A549 (cell line): ENCODE data around the gene PAGR1. TPM values are rescaled to one million over a fixed set of nuclear protein-coding genes. Genes with fewer than 3 reads are reported as not detected.

ENCODE experiments used
- BHLHE40 ChIP-seq: IDR thresholded peaks from 2 replicates; pipeline ENCODE4 v1.6.1; 2012; ENCODE audit warnings: low read depth, low read length, inconsistent platforms
- CBX8 ChIP-seq: fragments of 200-600 bp; sonication (generic); IDR thresholded peaks from 2 replicates; pipeline ENCODE4 v1.6.1; 2016
- CHD4 ChIP-seq: fragments of 200-600 bp; sonication (generic); IDR thresholded peaks from 2 replicates; pipeline ENCODE4 v1.6.1; 2016; ENCODE audit warnings: antibody characterized with exemption, mild to moderate bottlenecking, borderline replicate concordance
- HOXB5 ChIP-seq: fragments of 250-450 bp; sonication (Bioruptor Pico); IDR thresholded peaks from 2 replicates; pipeline ENCODE4 v1.5.0; 2020; ENCODE audit warnings: mild to moderate bottlenecking, moderate library complexity
- JUN ChIP-seq, 2 experiments: fragments of >200 bp; sonication (Bioruptor Twin); formaldehyde crosslinking; IDR thresholded peaks; 2 replicates in 1 of 2; 3 replicates in 1 of 2; pipeline ENCODE4 v1.6.1; 2016 to 2017
- JUNB ChIP-seq: fragments of >200 bp; sonication (Bioruptor Twin); formaldehyde crosslinking; IDR thresholded peaks from 2 replicates; pipeline ENCODE4 v1.6.1; 2016
- MAZ ChIP-seq: fragments of 150-350 bp; IDR thresholded peaks from 2 replicates; pipeline ENCODE4 v1.6.1; 2014; ENCODE audit warnings: antibody characterized with exemption, low read depth, low read length, borderline replicate concordance
- MYC ChIP-seq: IDR thresholded peaks from 2 replicates; pipeline ENCODE4 v1.6.1; 2012; ENCODE audit warnings: mild to moderate bottlenecking, inconsistent platforms, low read length, improper control_type of control experiment, borderline replicate concordance
- NPAS2 ChIP-seq: fragments of 250-450 bp; sonication (Bioruptor Pico); IDR thresholded peaks from 2 replicates; pipeline ENCODE4 v1.8.0; 2022; ENCODE audit warnings: mild to moderate bottlenecking, moderate library complexity, borderline replicate concordance
- POLR2A ChIP-seq: IDR thresholded peaks from 2 replicates; pipeline ENCODE4 v1.6.1; 2012; ENCODE audit warnings: mild to moderate bottlenecking, low read length
- POLR2AphosphoS2 ChIP-seq: conservative IDR thresholded peaks from 2 replicates; pipeline ENCODE4 v1.6.1; 2012; ENCODE audit warnings: low read length, improper control_type of control experiment, inconsistent platforms
- RAD21 ChIP-seq, 2 experiments: fragments of >200 bp in 1 of 2; sonication (Bioruptor Twin) in 1 of 2; formaldehyde crosslinking in 1 of 2; IDR thresholded peaks in 1 of 2; conservative IDR thresholded peaks in 1 of 2; 2 replicates in 1 of 2; 3 replicates in 1 of 2; pipeline ENCODE4 v1.6.1; 2012 to 2018; ENCODE audit warnings: inconsistent platforms in 1 of 2
- RARB ChIP-seq: fragments of 250-450 bp; sonication (Bioruptor Pico); IDR thresholded peaks from 2 replicates; pipeline ENCODE4 v1.8.0; 2021; ENCODE audit warnings: mild to moderate bottlenecking, moderate library complexity
- RCOR1 ChIP-seq: fragments of 150-350 bp; IDR thresholded peaks from 2 replicates; pipeline ENCODE4 v1.6.1; 2014; ENCODE audit warnings: antibody characterized with exemption, low read length, low read depth
- RNF2 ChIP-seq: fragments of 200-600 bp; sonication (generic); IDR thresholded peaks from 2 replicates; pipeline ENCODE4 v1.6.1; 2016; ENCODE audit warnings: low read depth, mild to moderate bottlenecking, antibody characterized with exemption, moderate library complexity, borderline replicate concordance
- TP53 ChIP-seq: fragments of 250-450 bp; sonication (Bioruptor Pico); IDR thresholded peaks from 2 replicates; pipeline ENCODE4 v1.5.0; 2021; ENCODE audit warnings: mild to moderate bottlenecking, moderate library complexity
- ZSCAN20 ChIP-seq: fragments of 250-450 bp; sonication (Bioruptor Pico); IDR thresholded peaks from 2 replicates; pipeline ENCODE4 v1.8.0; 2022; ENCODE audit warnings: mild to moderate bottlenecking, moderate library complexity
- polyA plus RNA-seq, 4 experiments: library from polyadenylated mRNA; depleted of rRNA in 3 of 4; stranded (reverse); fragments of >200 nt; fragmentation: RNase III in 1 of 4; extraction: RNeasy Plus Mini Kit Qiagen cat#74134 plus additional on column Dnase treatment in 1 of 4; gene quantifications; 2 replicates in 3 of 4; 3 replicates in 1 of 4; pipeline ENCODE4 v1.2.3, GENCODE V29; 2011 to 2017
- TF ChIP-seq, protein P1 (sequence below): fragments of 250-450 bp; sonication (Bioruptor Pico); IDR thresholded peaks from 2 replicates; pipeline ENCODE4 v1.5.0; 2020; ENCODE audit warnings: low read depth, mild to moderate bottlenecking, moderate library complexity
- TF ChIP-seq, protein P2 (sequence below): IDR thresholded peaks from 2 replicates; pipeline ENCODE4 v1.6.1; 2012
- TF ChIP-seq, protein P3 (sequence below): fragments of 150-350 bp; IDR thresholded peaks from 2 replicates; pipeline ENCODE4 v1.6.1; 2014; ENCODE audit warnings: low read depth, mild to moderate bottlenecking, low read length
- TF ChIP-seq, protein P4 (sequence below): fragments of 450-650 bp; IDR thresholded peaks from 2 replicates; pipeline ENCODE4 v1.6.1; 2014; ENCODE audit warnings: antibody characterized with exemption
- TF ChIP-seq, protein P5 (sequence below): fragments of 250-450 bp; sonication (Bioruptor Pico); IDR thresholded peaks from 2 replicates; pipeline ENCODE4 v1.5.0; 2021; ENCODE audit warnings: mild to moderate bottlenecking, moderate library complexity, borderline replicate concordance

PAGR1 gene
- polyA plus RNA-seq, 2 of the 4 experiments (the other 2 are of a cell fraction) = 26.7 to 44.5 TPM

DNA sequence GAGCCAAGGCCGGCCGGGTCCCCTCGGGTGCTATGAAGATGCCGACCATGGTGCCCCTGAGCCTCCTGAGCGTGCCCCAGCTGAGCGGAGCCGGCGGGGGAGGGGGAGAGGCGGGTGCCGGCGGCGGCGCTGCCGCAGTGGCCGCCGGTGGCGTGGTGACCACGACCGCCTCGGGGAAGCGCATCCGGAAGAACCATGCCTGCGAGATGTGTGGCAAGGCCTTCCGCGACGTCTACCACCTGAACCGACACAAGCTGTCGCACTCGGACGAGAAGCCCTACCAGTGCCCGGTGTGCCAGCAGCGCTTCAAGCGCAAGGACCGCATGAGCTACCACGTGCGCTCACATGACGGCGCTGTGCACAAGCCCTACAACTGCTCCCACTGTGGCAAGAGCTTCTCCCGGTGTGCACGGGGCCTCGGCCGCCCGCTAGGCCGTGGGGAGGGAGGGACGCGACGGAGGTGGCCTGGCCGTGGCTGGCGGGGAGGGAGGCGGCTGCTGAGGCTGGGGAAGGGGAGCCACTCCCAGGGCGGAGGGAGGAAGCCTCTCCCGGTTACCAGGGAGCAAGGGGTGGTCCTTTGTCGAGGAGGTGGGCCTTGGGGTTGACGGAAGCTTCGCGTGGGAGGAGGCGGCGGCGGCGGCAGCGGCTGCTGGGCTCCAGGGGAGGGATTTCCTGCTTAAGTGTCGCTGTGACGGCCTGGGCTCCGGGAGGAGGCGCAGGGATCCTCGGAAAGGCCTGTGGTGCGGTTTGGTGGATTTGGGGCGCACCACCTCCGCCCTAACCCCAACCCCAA, 8.3 kb upstream of the PAGR1 start (continued):
- TF ChIP-seq ZSCAN20 (CRISPR knock-in tag) (no peak), TP53 (CRISPR knock-in tag) (no peak), MYC (peak; percentile 82), BHLHE40 (peak; percentile 34; the same call in 1 of the 2 replicates), RCOR1 (no peak), JUNB (no peak), POLR2AphosphoS2 (no peak), RAD21 (conservative IDR thresholded peaks at IDR 0.05 in 1 of 2, IDR thresholded peaks at IDR 0.05 in 1 of 2) (peak; percentile 45 to 64; a peak in 4 of 5 replicates), RARB (CRISPR knock-in tag) (no peak), NPAS2 (CRISPR knock-in tag) (peak; percentile 72), CHD4 (no peak), RNF2 (peak; percentile 94; the same call in 1 of the 2 replicates), MAZ (no peak), CBX8 (no peak), HOXB5 (peak; percentile 48; the same call in 1 of the 2 replicates), POLR2A (peak; percentile 45), JUN (IDR thresholded peaks at IDR 0.05) (peak; percentile 45 to 86; a peak in 3 of 5 replicates)
- TF ChIP-seq, protein P1, sequence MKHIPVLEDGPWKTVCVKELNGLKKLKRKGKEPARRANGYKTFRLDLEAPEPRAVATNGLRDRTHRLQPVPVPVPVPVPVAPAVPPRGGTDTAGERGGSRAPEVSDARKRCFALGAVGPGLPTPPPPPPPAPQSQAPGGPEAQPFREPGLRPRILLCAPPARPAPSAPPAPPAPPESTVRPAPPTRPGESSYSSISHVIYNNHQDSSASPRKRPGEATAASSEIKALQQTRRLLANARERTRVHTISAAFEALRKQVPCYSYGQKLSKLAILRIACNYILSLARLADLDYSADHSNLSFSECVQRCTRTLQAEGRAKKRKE = 0 out of 2 replicates have a peak, but pooled peaks have one; percentile 68
- TF ChIP-seq, protein P2, sequence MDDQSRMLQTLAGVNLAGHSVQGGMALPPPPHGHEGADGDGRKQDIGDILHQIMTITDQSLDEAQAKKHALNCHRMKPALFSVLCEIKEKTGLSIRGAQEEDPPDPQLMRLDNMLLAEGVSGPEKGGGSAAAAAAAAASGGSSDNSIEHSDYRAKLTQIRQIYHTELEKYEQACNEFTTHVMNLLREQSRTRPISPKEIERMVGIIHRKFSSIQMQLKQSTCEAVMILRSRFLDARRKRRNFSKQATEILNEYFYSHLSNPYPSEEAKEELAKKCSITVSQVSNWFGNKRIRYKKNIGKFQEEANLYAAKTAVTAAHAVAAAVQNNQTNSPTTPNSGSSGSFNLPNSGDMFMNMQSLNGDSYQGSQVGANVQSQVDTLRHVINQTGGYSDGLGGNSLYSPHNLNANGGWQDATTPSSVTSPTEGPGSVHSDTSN = peak; percentile 81
- TF ChIP-seq, protein P3, sequence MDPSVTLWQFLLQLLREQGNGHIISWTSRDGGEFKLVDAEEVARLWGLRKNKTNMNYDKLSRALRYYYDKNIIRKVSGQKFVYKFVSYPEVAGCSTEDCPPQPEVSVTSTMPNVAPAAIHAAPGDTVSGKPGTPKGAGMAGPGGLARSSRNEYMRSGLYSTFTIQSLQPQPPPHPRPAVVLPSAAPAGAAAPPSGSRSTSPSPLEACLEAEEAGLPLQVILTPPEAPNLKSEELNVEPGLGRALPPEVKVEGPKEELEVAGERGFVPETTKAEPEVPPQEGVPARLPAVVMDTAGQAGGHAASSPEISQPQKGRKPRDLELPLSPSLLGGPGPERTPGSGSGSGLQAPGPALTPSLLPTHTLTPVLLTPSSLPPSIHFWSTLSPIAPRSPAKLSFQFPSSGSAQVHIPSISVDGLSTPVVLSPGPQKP = no peak
- TF ChIP-seq, protein P4, sequence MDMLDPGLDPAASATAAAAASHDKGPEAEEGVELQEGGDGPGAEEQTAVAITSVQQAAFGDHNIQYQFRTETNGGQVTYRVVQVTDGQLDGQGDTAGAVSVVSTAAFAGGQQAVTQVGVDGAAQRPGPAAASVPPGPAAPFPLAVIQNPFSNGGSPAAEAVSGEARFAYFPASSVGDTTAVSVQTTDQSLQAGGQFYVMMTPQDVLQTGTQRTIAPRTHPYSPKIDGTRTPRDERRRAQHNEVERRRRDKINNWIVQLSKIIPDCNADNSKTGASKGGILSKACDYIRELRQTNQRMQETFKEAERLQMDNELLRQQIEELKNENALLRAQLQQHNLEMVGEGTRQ = peak; percentile 65
- TF ChIP-seq, protein P5, sequence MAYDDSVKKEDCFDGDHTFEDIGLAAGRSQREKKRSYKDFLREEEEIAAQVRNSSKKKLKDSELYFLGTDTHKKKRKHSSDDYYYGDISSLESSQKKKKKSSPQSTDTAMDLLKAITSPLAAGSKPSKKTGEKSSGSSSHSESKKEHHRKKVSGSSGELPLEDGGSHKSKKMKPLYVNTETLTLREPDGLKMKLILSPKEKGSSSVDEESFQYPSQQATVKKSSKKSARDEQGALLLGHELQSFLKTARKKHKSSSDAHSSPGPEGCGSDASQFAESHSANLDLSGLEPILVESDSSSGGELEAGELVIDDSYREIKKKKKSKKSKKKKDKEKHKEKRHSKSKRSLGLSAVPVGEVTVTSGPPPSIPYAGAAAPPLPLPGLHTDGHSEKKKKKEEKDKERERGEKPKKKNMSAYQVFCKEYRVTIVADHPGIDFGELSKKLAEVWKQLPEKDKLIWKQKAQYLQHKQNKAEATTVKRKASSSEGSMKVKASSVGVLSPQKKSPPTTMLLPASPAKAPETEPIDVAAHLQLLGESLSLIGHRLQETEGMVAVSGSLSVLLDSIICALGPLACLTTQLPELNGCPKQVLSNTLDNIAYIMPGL = peak; percentile 60; the same call in 1 of the 2 replicates
